Measurements from ENCODE around the gene DOK5.

DNA sequence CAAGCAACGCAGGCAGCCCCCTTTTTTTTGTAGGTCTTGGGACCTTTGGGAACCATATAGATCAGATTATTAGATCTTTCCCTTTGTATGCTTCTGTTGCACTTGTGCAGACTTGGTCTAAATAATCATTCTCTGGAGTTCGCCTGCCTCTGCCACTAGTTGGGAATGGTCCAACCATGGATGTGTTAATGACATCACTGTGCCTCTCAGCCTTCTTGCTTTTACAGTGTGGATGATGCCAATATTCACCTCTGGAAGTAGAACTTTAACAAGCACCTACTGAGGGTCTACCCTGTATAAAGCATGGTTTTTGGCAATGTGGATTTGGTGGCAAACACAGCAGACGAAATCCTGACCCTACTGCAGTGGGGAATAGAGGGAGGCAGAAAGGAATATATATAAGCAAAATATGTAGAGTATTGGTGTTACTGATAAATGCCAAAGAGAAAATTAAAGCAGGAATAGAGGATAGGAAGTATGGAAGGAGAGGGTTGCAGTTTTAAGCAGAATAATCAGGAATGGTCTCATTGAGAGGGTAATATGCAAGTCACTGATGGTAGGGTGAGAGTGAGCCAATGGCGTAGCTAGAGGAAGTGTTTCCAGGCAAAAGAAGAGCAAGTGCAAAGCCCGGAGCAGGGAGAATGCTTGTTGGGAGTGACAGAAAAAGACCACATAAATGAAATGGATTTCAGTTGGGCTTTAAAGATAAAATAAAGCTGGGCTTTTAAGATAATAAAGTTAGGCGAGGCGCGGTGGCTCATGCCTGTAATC is 97.5 kb downstream of the DOK5 start:
- TF ChIP-seq, protein P1, sequence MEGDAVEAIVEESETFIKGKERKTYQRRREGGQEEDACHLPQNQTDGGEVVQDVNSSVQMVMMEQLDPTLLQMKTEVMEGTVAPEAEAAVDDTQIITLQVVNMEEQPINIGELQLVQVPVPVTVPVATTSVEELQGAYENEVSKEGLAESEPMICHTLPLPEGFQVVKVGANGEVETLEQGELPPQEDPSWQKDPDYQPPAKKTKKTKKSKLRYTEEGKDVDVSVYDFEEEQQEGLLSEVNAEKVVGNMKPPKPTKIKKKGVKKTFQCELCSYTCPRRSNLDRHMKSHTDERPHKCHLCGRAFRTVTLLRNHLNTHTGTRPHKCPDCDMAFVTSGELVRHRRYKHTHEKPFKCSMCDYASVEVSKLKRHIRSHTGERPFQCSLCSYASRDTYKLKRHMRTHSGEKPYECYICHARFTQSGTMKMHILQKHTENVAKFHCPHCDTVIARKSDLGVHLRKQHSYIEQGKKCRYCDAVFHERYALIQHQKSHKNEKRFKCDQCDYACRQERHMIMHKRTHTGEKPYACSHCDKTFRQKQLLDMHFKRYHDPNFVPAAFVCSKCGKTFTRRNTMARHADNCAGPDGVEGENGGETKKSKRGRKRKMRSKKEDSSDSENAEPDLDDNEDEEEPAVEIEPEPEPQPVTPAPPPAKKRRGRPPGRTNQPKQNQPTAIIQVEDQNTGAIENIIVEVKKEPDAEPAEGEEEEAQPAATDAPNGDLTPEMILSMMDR (conservative IDR thresholded peaks at IDR 0.05; ENCODE audit: low read depth, low read length) = no peak
- TF ChIP-seq FOS (IDR thresholded peaks at IDR 0.05; ENCODE audit: low read depth, low read length) (no peak), POLR2A (IDR thresholded peaks at IDR 0.05; ENCODE audit: low read depth, low read length) (no peak), RAD21 (IDR thresholded peaks at IDR 0.05; ENCODE audit: low read length) (no peak)
- TF ChIP-seq, protein P2, sequence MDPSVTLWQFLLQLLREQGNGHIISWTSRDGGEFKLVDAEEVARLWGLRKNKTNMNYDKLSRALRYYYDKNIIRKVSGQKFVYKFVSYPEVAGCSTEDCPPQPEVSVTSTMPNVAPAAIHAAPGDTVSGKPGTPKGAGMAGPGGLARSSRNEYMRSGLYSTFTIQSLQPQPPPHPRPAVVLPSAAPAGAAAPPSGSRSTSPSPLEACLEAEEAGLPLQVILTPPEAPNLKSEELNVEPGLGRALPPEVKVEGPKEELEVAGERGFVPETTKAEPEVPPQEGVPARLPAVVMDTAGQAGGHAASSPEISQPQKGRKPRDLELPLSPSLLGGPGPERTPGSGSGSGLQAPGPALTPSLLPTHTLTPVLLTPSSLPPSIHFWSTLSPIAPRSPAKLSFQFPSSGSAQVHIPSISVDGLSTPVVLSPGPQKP (IDR thresholded peaks at IDR 0.05; ENCODE audit: borderline replicate concordance, low read depth, low read length) = no peak
